HG02973 (cell line): ENCODE measurements around the gene MGAT3.
"Not testable (repeated sequence)": the region's sequence is repeated elsewhere in the genome, so short reads cannot be mapped to it uniquely, and the experiment has no call there.

ENCODE experiments used
- ATAC-seq: cut with Tn5 transposase; IDR thresholded peaks from one replicate; pipeline ENCODE4 v1.9.1; 2021; ENCODE audit warnings: moderate library complexity; ENCODE audit not compliant: unreplicated experiment

MGAT3 gene

GRCh38 chr22:39488563-39489083, 31.8 kb downstream of the MGAT3 start:
- no peak for ATAC-seq

- ATAC-seq: no peak
Measured at GRCh38 chr22:39489094-39490068, 32.6 kb downstream of the MGAT3 start.

GRCh38 chr22:39490135-39490798, 33.5 kb downstream of the MGAT3 start:
- ATAC-seq: peak; percentile 79

- ATAC-seq: no peak
Measured at GRCh38 chr22:39490966-39491680, 34.3 kb downstream of the MGAT3 start.

GRCh38 chr22:39491696-39492095, 34.9 kb downstream of the MGAT3 start:
- no peak for ATAC-seq

GRCh38 chr22:39492186-39492585, 35.4 kb downstream of the MGAT3 start:
- ATAC-seq: no peak

- no peak for ATAC-seq
Measured at GRCh38 chr22:39493759-39494158, 36.9 kb downstream of the MGAT3 start.

GRCh38 chr22:39494471-39495120, 37.8 kb downstream of the MGAT3 start:
- no peak for ATAC-seq

- no peak for ATAC-seq
Measured at GRCh38 chr22:39496131-39496838, 39.5 kb downstream of the MGAT3 start.

- no peak for ATAC-seq
Measured at GRCh38 chr22:39497429-39497828, 40.6 kb downstream of the MGAT3 start.

- no peak for ATAC-seq
Measured at GRCh38 chr22:39498368-39498767, 41.6 kb downstream of the MGAT3 start.

GRCh38 chr22:39498802-39499201, 42.0 kb downstream of the MGAT3 start:
- ATAC-seq: no peak

- no peak for ATAC-seq
Measured at GRCh38 chr22:39500101-39500500, 43.3 kb downstream of the MGAT3 start.

- no peak for ATAC-seq
Measured at GRCh38 chr22:39501644-39502108, 44.9 kb downstream of the MGAT3 start.

GRCh38 chr22:39502109-39502788, 45.4 kb downstream of the MGAT3 start, which contains the start of gene MIEF1:
MIEF1 (plus strand) TSS chr22:39502290; CDS start chr22:39511295, 9,005 bp downstream.
- ATAC-seq: peak; percentile 80

GRCh38 chr22:39502789-39503409, 46.1 kb downstream of the MGAT3 start:
- ATAC-seq: no peak

GRCh38 chr22:39503630-39504029, 46.8 kb downstream of the MGAT3 start:
- ATAC-seq: no peak

GRCh38 chr22:39504071-39504470, 47.3 kb downstream of the MGAT3 start:
- ATAC-seq: no peak

GRCh38 chr22:39507021-39507420, 50.2 kb downstream of the MGAT3 start:
- ATAC-seq: not testable (repeated sequence)
